GM21825 (cell line): ENCODE results near the gene STK32C.

ENCODE experiments used
- ATAC-seq: cut with Tn5 transposase; IDR thresholded peaks from one replicate; pipeline ENCODE4 v1.9.1; 2021; ENCODE audit warnings: mild to moderate bottlenecking, moderate library complexity; ENCODE audit not compliant: unreplicated experiment

Gene STK32C

GRCh38 chr10:132189016-132189415 is 118.7 kb downstream of the STK32C start:
- ATAC-seq, result no peak

- ATAC-seq, result no peak
Observed at GRCh38 chr10:132188331-132188730, 119.4 kb downstream of the STK32C start.

GRCh38 chr10:132187430-132188138 is 120.2 kb downstream of the STK32C start:
- no peak for ATAC-seq

- no peak for ATAC-seq
Observed at GRCh38 chr10:132186488-132187429, 121.0 kb downstream of the STK32C start, which contains the start of gene DPYSL4. DPYSL4 (plus strand) TSS chr10:132186948; CDS start chr10:132187064, 116 bp downstream.

GRCh38 chr10:132185601-132186487 is 121.9 kb downstream of the STK32C start:
- ATAC-seq, result no peak

GRCh38 chr10:132184816-132185593 is 122.7 kb downstream of the STK32C start:
- no peak for ATAC-seq

- no peak for ATAC-seq
Observed at GRCh38 chr10:132183046-132183445, 124.7 kb downstream of the STK32C start.

- no peak for ATAC-seq
Observed at GRCh38 chr10:132182591-132182990, 125.2 kb downstream of the STK32C start.

GRCh38 chr10:132181691-132182425 is 125.9 kb downstream of the STK32C start:
- ATAC-seq, result no peak

GRCh38 chr10:132180736-132181135 is 127.0 kb downstream of the STK32C start:
- no peak for ATAC-seq

GRCh38 chr10:132179551-132180392 is 128.0 kb downstream of the STK32C start:
- ATAC-seq, result no peak

GRCh38 chr10:132178672-132179545 is 128.8 kb downstream of the STK32C start:
- ATAC-seq, result no peak

- ATAC-seq, result no peak
Observed at GRCh38 chr10:132178046-132178445, 129.7 kb downstream of the STK32C start.

GRCh38 chr10:132176623-132177500 is 130.9 kb downstream of the STK32C start:
- no peak for ATAC-seq

- ATAC-seq, result no peak
Observed at GRCh38 chr10:132175907-132176581, 131.7 kb downstream of the STK32C start.

- no peak for ATAC-seq
Observed at GRCh38 chr10:132175408-132175807, 132.3 kb downstream of the STK32C start.
